NCI-H1092 (cell line): ENCODE measurements around the gene IDUA.

ENCODE experiments used
- DNase-seq: peaks from one replicate; lab custom pipeline; 2025; lab: John Stamatoyannopoulos, UW

IDUA gene

DNA sequence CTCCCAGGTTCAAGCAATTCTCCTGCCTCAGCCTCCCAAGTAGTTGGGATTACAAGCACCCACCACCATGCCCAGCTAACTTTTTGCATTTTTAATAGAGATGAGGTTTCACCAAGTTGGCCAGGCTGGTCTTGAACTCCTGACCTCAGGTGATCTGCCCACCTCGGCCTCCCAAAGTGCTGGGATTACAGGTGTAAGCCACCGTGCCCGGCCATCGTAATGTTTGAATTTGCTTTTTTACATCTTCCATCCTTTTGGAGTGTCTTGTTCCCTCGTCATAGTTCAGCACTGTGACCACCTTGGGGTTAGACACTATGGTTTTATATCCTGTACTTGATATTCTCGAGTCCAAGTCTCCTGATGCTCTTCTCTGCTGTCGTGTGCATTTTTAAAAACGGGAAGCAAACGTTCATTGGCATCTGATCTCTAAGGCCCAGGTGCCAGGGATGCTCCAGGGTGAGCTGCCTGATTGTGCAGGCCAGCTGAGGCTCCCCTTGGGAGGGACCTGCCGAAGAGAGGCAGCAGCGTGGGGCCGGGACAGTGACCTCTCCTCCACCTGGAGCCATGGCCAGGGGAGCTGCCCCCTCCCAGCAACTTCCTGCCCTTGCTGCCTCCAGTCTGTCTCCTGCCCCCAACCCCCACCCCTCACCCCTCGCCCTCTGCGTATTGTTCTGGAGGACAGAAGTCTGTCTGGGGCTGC is 30.2 kb upstream of the IDUA start:
- no peak for DNase-seq

GRCh38 chr4:957231-957580 is 29.6 kb upstream of the IDUA start:
- DNase-seq: no peak

DNA sequence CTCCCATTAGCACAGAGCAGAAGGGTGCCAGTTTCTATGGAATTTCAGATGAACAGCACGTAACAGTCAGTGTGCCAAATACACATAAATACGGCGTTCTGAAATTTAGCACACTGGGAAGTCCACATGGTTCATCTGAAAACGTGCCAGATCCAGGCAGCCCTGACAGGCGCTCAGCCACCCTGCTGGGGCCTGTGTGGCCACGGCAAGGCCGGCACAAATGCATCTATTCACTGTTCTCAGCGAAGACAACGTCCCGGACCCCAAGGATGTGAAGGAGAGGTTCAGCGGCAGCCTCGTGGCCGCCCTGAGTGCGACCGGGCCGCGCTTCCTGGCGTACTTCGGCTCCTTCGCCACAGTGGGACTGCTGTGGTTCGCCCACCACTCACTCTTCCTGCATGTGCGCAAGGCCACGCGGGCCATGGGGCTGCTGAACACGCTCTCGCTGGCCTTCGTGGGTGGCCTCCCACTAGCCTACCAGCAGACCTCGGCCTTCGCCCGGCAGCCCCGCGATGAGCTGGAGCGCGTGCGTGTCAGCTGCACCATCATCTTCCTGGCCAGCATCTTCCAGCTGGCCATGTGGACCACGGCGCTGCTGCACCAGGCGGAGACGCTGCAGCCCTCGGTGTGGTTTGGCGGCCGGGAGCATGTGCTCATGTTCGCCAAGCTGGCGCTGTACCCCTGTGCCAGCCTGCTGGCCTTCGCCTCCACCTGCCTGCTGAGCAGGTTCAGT is 29.1 kb upstream of the IDUA start:
- DNase-seq: no peak

DNA sequence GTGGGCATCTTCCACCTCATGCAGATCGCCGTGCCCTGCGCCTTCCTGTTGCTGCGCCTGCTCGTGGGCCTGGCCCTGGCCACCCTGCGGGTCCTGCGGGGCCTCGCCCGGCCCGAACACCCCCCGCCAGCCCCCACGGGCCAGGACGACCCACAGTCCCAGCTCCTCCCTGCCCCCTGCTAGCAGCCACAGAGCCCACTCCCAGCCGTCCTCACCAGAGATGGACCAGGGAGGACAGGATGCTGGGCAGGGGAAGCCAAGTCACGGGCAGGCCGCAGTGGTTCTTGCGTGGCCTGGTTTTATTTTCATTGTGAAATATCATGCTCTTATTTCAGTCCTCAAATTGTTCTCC is 28.6 kb upstream of the IDUA start:
- no peak for DNase-seq

GRCh38 chr4:958696-959337 is 28.0 kb upstream of the IDUA start:
- no peak for DNase-seq

- no peak for DNase-seq
These were observed 27.3 kb upstream of the IDUA start for GRCh38 chr4:959338-960139.

DNA sequence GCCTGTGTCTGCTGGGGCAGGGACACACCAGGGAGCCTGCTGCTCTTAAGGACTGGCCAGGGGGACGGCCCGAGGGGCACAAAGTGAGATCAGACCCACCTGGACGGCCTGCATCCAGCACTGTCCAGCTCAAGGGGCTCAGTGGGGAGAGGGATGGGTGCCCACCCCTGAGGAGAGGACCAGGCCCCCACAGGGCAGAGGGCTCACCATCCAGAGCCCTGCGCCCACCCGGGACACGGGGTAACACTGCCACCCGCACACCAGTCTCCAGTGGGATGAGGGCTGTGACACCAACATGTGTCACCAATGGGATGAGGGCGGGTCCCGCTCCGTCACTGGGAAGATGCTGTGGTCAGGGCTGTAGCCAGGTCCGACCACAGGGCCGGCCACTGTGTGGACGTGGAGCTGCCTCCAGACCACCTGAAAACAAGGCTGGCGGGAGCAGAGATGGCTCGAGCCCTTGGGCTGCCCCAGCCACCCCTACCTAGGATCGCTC is 26.7 kb upstream of the IDUA start:
- DNase-seq: no peak

DNA sequence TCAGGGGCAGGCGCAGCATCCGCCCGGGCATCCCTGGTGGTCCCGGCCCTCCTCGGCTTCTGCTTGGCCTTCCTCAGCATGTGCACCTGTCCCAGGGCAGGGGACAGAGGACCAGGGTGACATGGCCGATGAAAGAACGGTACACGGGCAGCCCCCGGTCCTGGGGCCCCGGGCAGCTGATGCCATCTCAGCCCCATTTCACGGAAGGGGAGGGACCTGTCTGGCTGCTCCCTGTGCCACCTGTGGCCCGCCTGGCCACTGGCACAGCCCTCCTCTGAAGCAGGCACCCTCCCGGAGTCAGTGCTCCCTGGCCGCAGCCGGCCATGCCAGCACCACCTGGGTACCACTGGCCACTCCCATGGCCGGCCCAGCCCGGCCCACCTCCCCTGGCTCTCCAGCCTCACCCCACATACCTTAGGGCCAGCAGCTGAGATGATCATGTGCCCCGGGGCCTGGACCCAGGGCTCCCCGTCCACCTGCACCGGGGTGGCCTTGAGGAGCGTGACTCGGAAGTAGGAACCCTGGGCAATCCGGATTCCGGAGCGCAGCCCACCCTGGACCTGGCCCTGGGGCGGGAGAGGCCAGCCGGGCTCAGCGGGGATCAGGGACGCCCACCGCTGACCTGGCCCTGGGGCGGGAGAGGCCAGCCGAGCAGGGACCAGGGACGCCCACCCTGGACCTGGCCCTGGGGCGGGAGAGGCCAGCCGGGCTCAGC is 26.1 kb upstream of the IDUA start:
- DNase-seq: no peak

- DNase-seq: peak; percentile 40
These were observed 25.3 kb upstream of the IDUA start for GRCh38 chr4:961351-962230.

- peak; percentile 28 for DNase-seq
These were observed 24.3 kb upstream of the IDUA start for GRCh38 chr4:962231-963208.

GRCh38 chr4:963276-964225 is 23.3 kb upstream of the IDUA start:
- no peak for DNase-seq

- no peak for DNase-seq
These were observed 22.4 kb upstream of the IDUA start for GRCh38 chr4:964346-965025.

- DNase-seq: no peak
These were observed 21.6 kb upstream of the IDUA start for GRCh38 chr4:965048-965765.

DNA sequence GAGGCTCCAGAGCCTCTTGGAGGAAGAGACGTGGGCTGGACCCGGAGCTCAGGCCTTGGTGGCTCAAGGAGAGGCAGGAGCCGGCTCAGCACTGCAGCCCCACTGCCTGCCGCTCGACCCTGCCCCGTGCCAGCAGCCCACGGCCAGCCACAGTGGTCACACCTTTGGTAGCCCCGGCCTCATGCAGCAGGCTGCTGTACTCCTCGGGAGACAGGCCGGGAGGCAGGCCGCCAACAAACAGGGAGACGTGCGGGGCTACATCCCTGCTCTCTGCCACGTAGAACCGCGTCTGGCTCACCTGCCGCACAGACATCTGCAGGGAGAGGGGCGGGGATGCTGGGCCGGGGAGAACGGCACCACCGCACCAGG is 21.1 kb upstream of the IDUA start:
- DNase-seq: no peak

GRCh38 chr4:966266-967112 is 20.4 kb upstream of the IDUA start:
- no peak for DNase-seq
